ENCODE measurements around the gene IRF7.

GRCh38 chr11:563812-564578, 51.8 kb downstream of the IRF7 start:
- TF ChIP-seq CTCF (IDR thresholded peaks at IDR 0.05) (no peak), POLR2AphosphoS5 (IDR thresholded peaks at IDR 0.05) (no peak), EP300 (IDR thresholded peaks at IDR 0.05) (no peak)

All from esophagus muscularis mucosa (tissue), 4 donors.